K562 (cell line): Measurements from ENCODE around the gene TAS2R41. TPM values are rescaled to one million over a fixed set of nuclear protein-coding genes. Genes with fewer than 3 reads are reported as not detected.

Source experiments
- ATAC-seq: fragments of 200-7000 bp; cut with Tn5 transposase; 3 replicates; pipeline ENCODE4 v1.9.1; 2020; ENCODE audit warnings: moderate library complexity
- BruUV-seq: library from RNA; stranded (reverse); fragments of 400-500 nt; replicated peaks from 2 replicates; lab custom pipeline; 2021; lab: Mats Ljungman, UMichigan
- CTCF ChIA-PET: fragments of 300-600 bp; formaldehyde crosslinking; extraction: SDS; loops from one replicate; lab custom pipeline; 2021; ENCODE audit warnings: low intra/inter-chr PET ratio; lab: Yijun Ruan, JAX
- POLR2A ChIA-PET: fragments of 300-600, 350-650 bp; sonication (Branson Sonifier 250); formaldehyde crosslinking; extraction: SDS; loops from one replicate; lab custom pipeline; 2021; ENCODE audit warnings: antibody characterized with exemption, inconsistent platforms; lab: Yijun Ruan, JAX
- DNase-seq, 4 experiments: peaks; one replicate each; pipeline versions ENCODE4 v3.0.0 to v3.0.0-alpha.2; 2011 to 2018; ENCODE audit warnings: low spot score in 3 of 4, mixed read lengths in 3 of 4; ENCODE audit errors: extremely low read depth in 1 of 4
- FAIRE-seq: peaks from 2 replicates; lab custom pipeline; 2011; peaks lifted over from hg19 to GRCh38; lab: Jason Lieb, UNC
- H2AFZ ChIP-seq: 2 replicates; pipeline ENCODE4 v1.6.0; 2011; ENCODE audit warnings: low read depth, low read length, control low read depth, inconsistent platforms
- H3K27ac ChIP-seq: fragments of 200-600 bp; 3 replicates; pipeline ENCODE4 v1.8.0; 2011; ENCODE audit warnings: low read depth, mild to moderate bottlenecking, control low read depth, inconsistent platforms, low read length, moderate library complexity, mixed read lengths; ENCODE audit errors: extremely low read depth
- H3K27me3 ChIP-seq, 2 experiments: fragments of 300-600 bp in 1 of 2; 2 replicates in 1 of 2; 3 replicates in 1 of 2; pipeline versions ENCODE4 v1.6.0 to v1.8.0; 2011; ENCODE audit warnings: inconsistent platforms in 2 of 2, low read length in 2 of 2, mild to moderate bottlenecking in 1 of 2, mixed read lengths in 1 of 2, moderate library complexity in 1 of 2; ENCODE audit not compliant: control insufficient read depth in 2 of 2, insufficient read depth in 2 of 2
- H3K36me3 ChIP-seq: fragments of 300-600 bp; 3 replicates; pipeline ENCODE4 v1.8.0; 2011; ENCODE audit warnings: mild to moderate bottlenecking, low read length, inconsistent platforms; ENCODE audit not compliant: control insufficient read depth, insufficient read depth
- H3K4me1 ChIP-seq, 2 experiments: fragments of 200-600 bp in 1 of 2; replicated peaks in 1 of 2; 2 replicates in 1 of 2; 3 replicates in 1 of 2; pipeline versions ENCODE4 v1.5.1 to v1.8.0; 2011; ENCODE audit warnings: inconsistent platforms in 2 of 2, low read length in 2 of 2, mild to moderate bottlenecking in 1 of 2, mixed read lengths in 1 of 2, moderate library complexity in 1 of 2; ENCODE audit not compliant: control insufficient read depth in 2 of 2, insufficient read depth in 2 of 2
- H3K4me2 ChIP-seq: 2 replicates; pipeline ENCODE4 v1.6.1; 2011; ENCODE audit warnings: low read length, control low read depth, inconsistent platforms, mixed read lengths; ENCODE audit not compliant: insufficient read depth
- H3K4me3 ChIP-seq: fragments of 200-600 bp; sonication (generic), shearing (Covaris generic); 2 replicates; pipeline ENCODE4 v1.5.1; 2016; ENCODE audit warnings: control low read depth, inconsistent platforms
- H3K79me2 ChIP-seq: fragments of 200-600 bp; 3 replicates; pipeline ENCODE4 v1.8.0; 2011; ENCODE audit warnings: low read length, inconsistent platforms; ENCODE audit not compliant: control insufficient read depth, insufficient read depth
- H3K9ac ChIP-seq, 2 experiments: 2 replicates each; pipeline versions ENCODE4 v1.6.0 to v1.6.1; 2011; ENCODE audit warnings: low read depth in 2 of 2, low read length in 2 of 2, control low read depth in 1 of 2, inconsistent platforms in 1 of 2, mild to moderate bottlenecking in 1 of 2, mixed read lengths in 1 of 2; ENCODE audit not compliant: insufficient read depth in 1 of 2
- H3K9me1 ChIP-seq: one replicate; pipeline ENCODE4 v1.6.0; 2011; ENCODE audit warnings: inconsistent platforms, mild to moderate bottlenecking, low read length, moderate library complexity; ENCODE audit not compliant: control insufficient read depth, insufficient read depth
- H3K9me3 ChIP-seq: replicated peaks from 2 replicates; pipeline ENCODE4 v1.5.1; 2011; ENCODE audit warnings: low read depth, low read length, inconsistent platforms; ENCODE audit not compliant: control insufficient read depth, insufficient read depth
- H4K20me1 ChIP-seq: replicated peaks from 2 replicates; pipeline ENCODE4 v1.6.1; 2011; ENCODE audit warnings: low read length, inconsistent platforms, mixed read lengths; ENCODE audit not compliant: control insufficient read depth, insufficient read depth
- ATF7 ChIP-seq: fragments of 450-650 bp; IDR thresholded peaks from 2 replicates; pipeline ENCODE4 v1.7.1; 2014; ENCODE audit warnings: mild to moderate bottlenecking, moderate library complexity
- CEBPB ChIP-seq: fragments of 450-650 bp; IDR thresholded peaks from 2 replicates; pipeline ENCODE4 v1.6.1; 2016; ENCODE audit warnings: missing genetic modification characterization, missing compliant biosample characterization
- DIDO1 ChIP-seq: fragments of 450-650 bp; IDR thresholded peaks from 2 replicates; pipeline ENCODE4 v1.6.1; 2016; ENCODE audit warnings: low read depth, missing biosample characterization, missing genetic modification characterization
- FOSL1 ChIP-seq: fragments of 200-800 bp; sonication (Bioruptor generic); conservative IDR thresholded peaks from 2 replicates; pipeline ENCODE4 v1.6.1; 2016; ENCODE audit warnings: missing genetic modification characterization, missing compliant biosample characterization
- HDAC1 ChIP-seq, 2 experiments: fragments of 450-650 bp; IDR thresholded peaks; 2 replicates each; pipeline ENCODE4 v1.6.1; 2016 to 2017; ENCODE audit warnings: inconsistent platforms in 1 of 2, mild to moderate bottlenecking in 1 of 2, moderate library complexity in 1 of 2
- MITF ChIP-seq: IDR thresholded peaks from 2 replicates; pipeline ENCODE4 v1.6.1; 2014; ENCODE audit warnings: antibody characterized with exemption
- TFE3 ChIP-seq: fragments of 450-650 bp; formaldehyde crosslinking; IDR thresholded peaks from 2 replicates; pipeline ENCODE4 v1.4.0; 2020; ENCODE audit warnings: mild to moderate bottlenecking, mixed read lengths
- USF2 ChIP-seq: sonication (generic); formaldehyde crosslinking; IDR thresholded peaks from 2 replicates; pipeline ENCODE4 v1.5.0; 2020; ENCODE audit warnings: missing genetic modification reagents
- ZBTB40 ChIP-seq, 2 experiments: fragments of 450-650 bp in 1 of 2; sonication (generic) in 1 of 2; formaldehyde crosslinking in 1 of 2; IDR thresholded peaks; 2 replicates each; pipeline versions ENCODE4 v1.7.1 to v1.9.0; 2016 to 2022; ENCODE audit warnings: inconsistent platforms in 1 of 2, mild to moderate bottlenecking in 1 of 2, missing genetic modification reagents in 1 of 2
- WGBS: fragments of 100-300 bp; shearing (Covaris generic); methylation state at CpG from one replicate; pipeline ENCODE4 v1.1.6; 2016; ENCODE audit warnings: low coverage, mixed read lengths; ENCODE audit not compliant: insufficient coverage; ENCODE audit errors: missing lambda C conversion rate; 5-methylcytosine and 5-hydroxymethylcytosine counted together
- in situ Hi-C: fragments of 300-500 bp; cut with MboI; formaldehyde crosslinking; loops from 4 replicates; pipeline ENCODE4 v1.15.0; 2018; ENCODE audit warnings: inconsistent platforms, mixed read lengths
- intact Hi-C: fragments of 100-400 bp; cut with micrococcal nuclease; formaldehyde crosslinking; loops from 2 replicates; pipeline ENCODE4 v1.14.2; 2022
- polyA plus RNA-seq, 8 experiments: library from polyadenylated mRNA; depleted of rRNA in 4 of 8; stranded (reverse) in 5 of 8; unstranded in 3 of 8; fragments of >200 nt; fragmentation: Nextera tagmentation in 2 of 8; fragmentation: Illumina TruSeq in 1 of 8; extraction: Ambion mirVana in 2 of 8; extraction: Trizol in 1 of 8; gene quantifications; 2 replicates each; pipeline versions ENCODE4 v1.2.1 to v1.2.3, GENCODE V29; 2011 to 2014; ENCODE audit warnings: inconsistent platforms in 1 of 8, missing spikeins in 1 of 8
- total RNA-seq, 7 experiments: library from RNA; depleted of rRNA in 6 of 7; stranded (reverse); fragments of >200 nt in 6 of 7; fragmentation: Illumina TruSeq in 2 of 7; extraction: Trizol in 2 of 7; gene quantifications; 2 replicates each; pipeline versions ENCODE4 v1.2.1 to v1.2.3, GENCODE V29; 2011 to 2021; ENCODE audit warnings: low replicate concordance in 1 of 7

TAS2R41 gene
- total and polyA plus RNA-seq, 9 of the 15 experiments (the other 6 are each of a cell fraction or from before 2014, with no cell fraction given): not detected

GRCh38 chr7:143462045-143462444 is 15.6 kb upstream of the TAS2R41 start:
- no peak for ATAC-seq
- no peak overlapping the region for H3K27ac ChIP-seq
- H4K20me1 ChIP-seq: no peaks in the 10 kb centered on the region
- H3K9me3 ChIP-seq: peaks cover 6% of the 10 kb centered on the region; the same call in 1 of the 2 replicates
- WGBS: 0% methylated on average over 3 of the region's 3 CpGs
- peaks cover 8 to 10% of the 10 kb centered on the region in 2 experiments; a peak in 3 of 5 replicates for H3K27me3 ChIP-seq
- no peak overlapping the region for H2AFZ ChIP-seq
- no peaks in the 10 kb centered on the region for H3K36me3 ChIP-seq
- H3K9ac ChIP-seq: no peak overlapping the region
- BruUV-seq: no TSS peak
- H3K9me1 ChIP-seq: no peaks in the 10 kb centered on the region
- H3K4me2 ChIP-seq: no peak overlapping the region
- in situ Hi-C loops (no loop called here), intact Hi-C loops (no loop called here)
- ChIA-PET CTCF (no interaction called here), POLR2A (no interaction called here)
- H3K4me3 ChIP-seq: no peak overlapping the region
- no peaks in the 10 kb centered on the region for H3K4me1 ChIP-seq
- DNase-seq: no peak
- H3K79me2 ChIP-seq: no peaks in the 10 kb centered on the region
- no peak for FAIRE-seq
- no peak for TF ChIP-seq HDAC1 (IDR thresholded peaks at IDR 0.05)
- peak; percentile 36; the same call in 1 of the 2 replicates for TF ChIP-seq CEBPB (tag)
- TF ChIP-seq USF2: peak; percentile 58
- no peak for TF ChIP-seq ATF7
- TF ChIP-seq ZBTB40 (IDR thresholded peaks at IDR 0.05): no peak
- TF ChIP-seq ZBTB40 (CRISPR knock-in tag; IDR thresholded peaks at IDR 0.05): no peak
- TF ChIP-seq FOSL1: 0 out of 2 replicates have a peak, but pooled peaks have one; percentile 13
- TF ChIP-seq TFE3 (CRISPR knock-in tag): peak; percentile 26; the same call in 1 of the 2 replicates
- peak; percentile 22; the same call in 1 of the 2 replicates for TF ChIP-seq MITF
- no peak for TF ChIP-seq DIDO1 (tag)
